HCT116 (cell line): ENCODE results near the gene NSG2. TPM values are rescaled to one million over a fixed set of nuclear protein-coding genes. Genes with fewer than 3 reads are reported as not detected.

ENCODE experiments used
- ATAC-seq: fragments of 200-7000 bp; cut with Tn5 transposase; 2 replicates; pipeline ENCODE4 v1.9.1; 2020; ENCODE audit warnings: mild to moderate bottlenecking, moderate library complexity
- BruUV-seq: library from RNA; stranded (reverse); fragments of 400-500 nt; replicated peaks from 2 replicates; lab custom pipeline; 2021; lab: Mats Ljungman, UMichigan
- CTCF ChIA-PET: fragments of 300-600 bp; sonication (Branson Sonifier 250); formaldehyde crosslinking; loops from one replicate; lab custom pipeline; 2021; ENCODE audit warnings: antibody characterized with exemption; lab: Charles Lee
- POLR2A ChIA-PET: fragments of 300-600, 350-600 bp; sonication (Branson Sonifier 250); formaldehyde crosslinking; loops from one replicate; lab custom pipeline; 2021; ENCODE audit warnings: antibody characterized with exemption; lab: Charles Lee
- RAD21 ChIA-PET, 2 experiments: fragments of 300-600 bp; sonication (Branson Sonifier 250); formaldehyde crosslinking; loops; one replicate each; lab custom pipeline; 2023; ENCODE audit warnings: low total read pairs in 2 of 2; ENCODE audit not compliant: uncharacterized antibody in 2 of 2, unreplicated experiment in 2 of 2, low non-redundant PET in 1 of 2; lab: Charles Lee
- DNase-seq: peaks from one replicate; pipeline ENCODE4 v3.0.0-alpha.2; 2010; ENCODE audit warnings: low read depth, low spot score
- H2AFZ ChIP-seq: fragments of 200-600 bp; shearing (Covaris generic), sonication (generic); 2 replicates; pipeline ENCODE4 v1.6.1; 2017; ENCODE audit warnings: low read depth, mixed run types, mixed read lengths, antibody characterized with exemption, low read length; ENCODE audit not compliant: poor library complexity, severe bottlenecking
- H3K27ac ChIP-seq: 2 replicates; pipeline ENCODE4 v1.5.1; 2012; ENCODE audit warnings: low read depth, low read length
- H3K27me3 ChIP-seq: fragments of 200-600 bp; sonication (generic); 2 replicates; pipeline ENCODE4 v1.6.1; 2016; ENCODE audit warnings: mixed run types, low read length, mixed read lengths; ENCODE audit not compliant: insufficient read depth
- H3K36me3 ChIP-seq, 2 experiments: fragments of 200-500 bp in 1 of 2; fragments of 200-600 bp in 1 of 2; sonication (Bioruptor generic) in 1 of 2; sonication (generic) in 1 of 2; 2 replicates each; pipeline versions ENCODE4 v1.5.1 to v1.6.1; 2014 to 2016; ENCODE audit warnings: low read length in 2 of 2, inconsistent platforms in 1 of 2, mixed read lengths in 1 of 2, mixed run types in 1 of 2; ENCODE audit not compliant: insufficient read depth in 2 of 2, control insufficient read depth in 1 of 2
- H3K4me1 ChIP-seq, 2 experiments: fragments of 200-600 bp in 1 of 2; sonication (generic) in 1 of 2; 2 replicates each; pipeline versions ENCODE4 v1.5.1 to v1.6.1; 2012 to 2017; ENCODE audit warnings: low read length in 2 of 2, inconsistent platforms in 1 of 2, mild to moderate bottlenecking in 1 of 2, mixed read lengths in 1 of 2, mixed run types in 1 of 2, moderate library complexity in 1 of 2; ENCODE audit not compliant: insufficient read depth in 2 of 2, control insufficient read depth in 1 of 2
- H3K4me2 ChIP-seq: fragments of 200-600 bp; sonication (generic); 2 replicates; pipeline ENCODE4 v1.6.1; 2017; ENCODE audit warnings: mixed run types, low read length, mixed read lengths
- H3K4me3 ChIP-seq, 2 experiments: fragments of 200-600 bp in 1 of 2; sonication (generic) in 1 of 2; replicated peaks in 1 of 2; 2 replicates each; pipeline ENCODE4 v1.5.1; 2011 to 2016; ENCODE audit warnings: low read length in 2 of 2, control low read depth in 1 of 2, low read depth in 1 of 2, mild to moderate bottlenecking in 1 of 2, mixed read lengths in 1 of 2, mixed run types in 1 of 2
- H3K79me2 ChIP-seq: fragments of 200-600 bp; sonication (generic); 2 replicates; pipeline ENCODE4 v1.6.1; 2017; ENCODE audit warnings: mild to moderate bottlenecking, mixed run types, low read length, moderate library complexity, mixed read lengths; ENCODE audit not compliant: insufficient read depth
- H3K9ac ChIP-seq: fragments of 200-600 bp; sonication (generic); 2 replicates; pipeline ENCODE4 v1.6.1; 2016; ENCODE audit warnings: low read length, mixed read lengths
- H3K9me2 ChIP-seq: fragments of 200-600 bp; sonication (generic), shearing (Covaris generic); 2 replicates; pipeline ENCODE4 v1.6.1; 2017; ENCODE audit warnings: mixed run types, mild to moderate bottlenecking, moderate library complexity; ENCODE audit not compliant: insufficient read depth
- H3K9me3 ChIP-seq, 2 experiments: fragments of 200-500 bp in 1 of 2; fragments of 200-600 bp in 1 of 2; sonication (Bioruptor generic) in 1 of 2; sonication (generic) in 1 of 2; 2 replicates each; pipeline ENCODE4 v1.6.1; 2014 to 2017; ENCODE audit warnings: low read length in 2 of 2, mixed read lengths in 2 of 2, inconsistent platforms in 1 of 2, low read depth in 1 of 2, mild to moderate bottlenecking in 1 of 2, mixed run types in 1 of 2, moderate library complexity in 1 of 2; ENCODE audit not compliant: control insufficient read depth in 1 of 2, insufficient read depth in 1 of 2
- H4K20me1 ChIP-seq: fragments of 200-600 bp; sonication (generic), shearing (Covaris generic); 2 replicates; pipeline ENCODE4 v1.6.1; 2017; ENCODE audit warnings: mixed run types, mild to moderate bottlenecking, moderate library complexity; ENCODE audit not compliant: insufficient read depth
- CTCF ChIP-seq, 3 experiments: fragments of 200-600 bp in 1 of 3; sonication (generic) in 1 of 3; IDR thresholded peaks in 2 of 3; conservative IDR thresholded peaks in 1 of 3; 2 replicates each; pipeline ENCODE4 v1.5.1; 2012 to 2017; ENCODE audit warnings: low read depth in 2 of 3, low read length in 2 of 3, antibody characterized with exemption in 1 of 3, borderline replicate concordance in 1 of 3, control low read depth in 1 of 3, mild to moderate bottlenecking in 1 of 3, mixed read lengths in 1 of 3, mixed run types in 1 of 3, moderate library complexity in 1 of 3; ENCODE audit not compliant: insufficient read depth in 1 of 3
- EZH2phosphoT487 ChIP-seq: fragments of 200-600 bp; IDR thresholded peaks from 2 replicates; pipeline ENCODE4 v1.6.1; 2018; ENCODE audit warnings: antibody characterized with exemption, borderline replicate concordance
- JUND ChIP-seq: IDR thresholded peaks from 2 replicates; pipeline ENCODE4 v1.6.1; 2012
- POLR2AphosphoS5 ChIP-seq: IDR thresholded peaks from 2 replicates; pipeline ENCODE4 v1.6.1; 2011; ENCODE audit warnings: mild to moderate bottlenecking, low read depth, low read length, moderate library complexity
- RAD21 ChIP-seq: IDR thresholded peaks from 2 replicates; pipeline ENCODE4 v1.6.1; 2012; ENCODE audit warnings: low read depth, mild to moderate bottlenecking
- REST ChIP-seq: IDR thresholded peaks from 2 replicates; pipeline ENCODE4 v1.6.1; 2012; ENCODE audit warnings: low read depth
- SRF ChIP-seq: IDR thresholded peaks from 2 replicates; pipeline ENCODE4 v1.6.1; 2012; ENCODE audit warnings: low read depth
- intact Hi-C: fragments of 100-400 bp; cut with micrococcal nuclease; formaldehyde crosslinking; loops from 2 replicates; pipeline ENCODE4 v1.10.0; 2022
- total RNA-seq: library from RNA; stranded (reverse); gene quantifications from one replicate; pipeline ENCODE4 v1.2.1, GENCODE V29; 2021; ENCODE audit not compliant: unreplicated experiment

NSG2 gene
- total RNA-seq, 1 experiment from 2014 or later: not detected

- ATAC-seq: no peak
- ChIA-PET CTCF (no interaction called here), POLR2A (no interaction called here)
- H3K9me2 ChIP-seq: no peaks in the 10 kb centered on the region
- H3K9ac ChIP-seq: no peak overlapping the region
- H2AFZ ChIP-seq: no peak overlapping the region
- TF ChIP-seq POLR2AphosphoS5: no peak
- TF ChIP-seq JUND: no peak
- no peak for TF ChIP-seq CTCF (IDR thresholded peaks at IDR 0.05 in 2 of 3, conservative IDR thresholded peaks at IDR 0.05 in 1 of 3; ENCODE audit: borderline replicate concordance in 1 of 3, insufficient read depth in 1 of 3, low read depth in 2 of 3, low read length in 2 of 3)
- TF ChIP-seq REST: no peak
- no peak for TF ChIP-seq RAD21
- no peak for TF ChIP-seq SRF
- no peak for TF ChIP-seq EZH2phosphoT487
- TF ChIP-seq, all 23 proteins: peak for 0
- Histone ChIP-seq H3K36me3 (no peaks in the 10 kb centered on the region), H3K4me1 (peaks cover 4 to 8% of the 10 kb centered on the region in 2 experiments; a peak in 1 of 4 replicates), H3K4me3 (no peak overlapping the region), H3K4me2 (no peak overlapping the region), H3K27me3 (peaks cover 5% of the 10 kb centered on the region; the same call in 1 of the 2 replicates), H3K9me3 (no peaks in the 10 kb centered on the region), H4K20me1 (no peaks in the 10 kb centered on the region), H3K79me2 (no peaks in the 10 kb centered on the region), H3K27ac (no peak overlapping the region)
- no TSS peak for BruUV-seq
- RAD21 ChIA-PET: no interaction called here
- intact Hi-C loops: no loop called here
- DNase-seq: no peak
Observed at GRCh38 chr5:174149426-174149825, 103.9 kb downstream of the NSG2 start.
